Stimulated activated CD4-positive, alpha-beta T cell treated with anti-CD3 and anti-CD28 coated beads, Interleukin-12 subunit alpha, Interleukin-12 subunit beta, amount 100 ng/mL, for 4 hours (primary cell): ENCODE data around the gene CEP170B.
"Not testable (repeated sequence)": the region's sequence is repeated elsewhere in the genome, so short reads cannot be mapped to it uniquely, and the experiment has no call there.

Experiments
- DNase-seq: peaks from one replicate; pipeline ENCODE4 v3.0.0-alpha.2; 2020

The CEP170B gene

DNA sequence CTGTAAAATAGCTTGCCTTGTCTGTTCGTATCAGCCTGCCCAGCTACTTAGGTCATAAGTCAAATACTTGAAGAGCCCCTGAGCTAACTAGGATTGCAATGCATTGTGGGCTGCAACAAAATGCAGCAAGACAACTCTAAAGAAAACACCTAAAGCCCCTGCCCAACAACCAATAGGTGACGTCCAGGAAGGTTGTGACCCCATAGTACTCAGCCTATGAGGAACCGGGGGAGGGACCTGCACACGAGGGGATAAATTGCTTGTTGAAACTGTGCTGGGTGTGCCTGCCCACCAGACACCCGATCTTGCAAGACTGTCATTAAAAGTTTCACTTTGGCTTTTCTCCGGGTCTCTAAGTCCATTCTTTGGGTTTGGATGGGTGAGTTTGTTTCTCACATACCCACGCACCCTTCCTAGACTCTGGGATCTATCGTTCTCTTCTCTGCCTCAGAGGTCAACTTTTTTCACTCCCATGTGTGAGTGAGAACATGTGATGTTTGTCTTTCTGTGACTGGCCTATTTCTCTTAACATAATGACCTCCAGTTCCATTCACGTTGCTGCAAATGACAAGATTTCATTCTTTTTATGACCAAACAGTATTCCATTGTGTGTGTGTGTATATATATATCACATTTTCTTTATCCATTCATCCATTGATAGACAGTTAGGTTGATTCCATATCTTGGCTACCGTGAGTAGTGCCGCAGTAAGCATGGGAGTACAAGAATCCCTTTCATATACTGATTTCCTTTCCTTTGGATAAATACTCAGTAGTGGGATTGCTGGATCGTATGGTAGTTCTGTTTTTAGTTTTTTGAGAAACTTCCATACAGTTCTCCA lies 54.3 kb downstream of the CEP170B start:
- not testable (repeated sequence) for DNase-seq

- DNase-seq, result no peak
Measured at GRCh38 chr14:104919993-104920315, 54.9 kb downstream of the CEP170B start.

GRCh38 chr14:104923640-104924420 lies 58.8 kb downstream of the CEP170B start:
- no peak for DNase-seq

- no peak for DNase-seq
Measured at GRCh38 chr14:104924421-104925213, 59.5 kb downstream of the CEP170B start, which contains the start of gene PLD4. Gene PLD4, plus strand, starts transcription at chr14:104924879. Its CDS starts 2,262 bp downstream, at chr14:104927141.

- DNase-seq, result no peak
Measured at GRCh38 chr14:104925214-104925854, 60.3 kb downstream of the CEP170B start.

DNA sequence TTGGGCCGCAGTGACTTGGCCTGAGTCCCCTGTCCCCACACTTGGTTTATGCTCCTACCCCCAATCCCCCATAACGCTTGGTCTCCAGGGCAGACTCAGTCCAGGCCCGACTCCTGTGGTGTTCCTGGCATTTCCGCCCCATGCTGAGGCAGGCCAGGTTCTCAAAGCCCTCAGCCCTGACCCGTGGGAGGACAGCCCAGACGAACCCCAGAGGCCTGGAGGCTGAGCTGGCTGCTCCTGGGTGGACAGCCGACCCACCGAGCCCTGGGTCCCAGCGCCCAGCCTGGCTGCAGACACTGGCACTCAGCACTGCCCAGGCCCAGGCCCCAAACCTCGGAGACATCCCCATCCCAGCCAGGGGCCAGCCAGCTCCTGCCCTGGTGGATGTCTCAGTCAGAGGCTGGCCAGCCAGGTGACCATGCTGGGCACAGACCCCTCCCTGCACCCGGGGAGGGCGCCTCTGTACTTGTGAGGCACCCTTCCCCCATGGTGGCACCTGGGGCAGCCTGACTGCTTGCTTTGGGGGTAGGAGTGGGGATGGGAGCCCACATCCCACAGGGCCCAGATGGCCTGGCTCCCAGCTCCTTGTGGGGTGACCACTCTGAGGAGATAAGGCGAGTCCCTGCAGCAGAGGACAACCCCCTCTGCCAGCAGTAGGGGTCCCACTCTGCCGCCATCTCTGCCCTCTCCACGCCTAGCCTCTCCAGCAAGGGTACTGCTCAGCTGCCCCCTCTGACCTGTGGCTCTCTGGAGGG lies 61.0 kb downstream of the CEP170B start:
- no peak for DNase-seq

DNA sequence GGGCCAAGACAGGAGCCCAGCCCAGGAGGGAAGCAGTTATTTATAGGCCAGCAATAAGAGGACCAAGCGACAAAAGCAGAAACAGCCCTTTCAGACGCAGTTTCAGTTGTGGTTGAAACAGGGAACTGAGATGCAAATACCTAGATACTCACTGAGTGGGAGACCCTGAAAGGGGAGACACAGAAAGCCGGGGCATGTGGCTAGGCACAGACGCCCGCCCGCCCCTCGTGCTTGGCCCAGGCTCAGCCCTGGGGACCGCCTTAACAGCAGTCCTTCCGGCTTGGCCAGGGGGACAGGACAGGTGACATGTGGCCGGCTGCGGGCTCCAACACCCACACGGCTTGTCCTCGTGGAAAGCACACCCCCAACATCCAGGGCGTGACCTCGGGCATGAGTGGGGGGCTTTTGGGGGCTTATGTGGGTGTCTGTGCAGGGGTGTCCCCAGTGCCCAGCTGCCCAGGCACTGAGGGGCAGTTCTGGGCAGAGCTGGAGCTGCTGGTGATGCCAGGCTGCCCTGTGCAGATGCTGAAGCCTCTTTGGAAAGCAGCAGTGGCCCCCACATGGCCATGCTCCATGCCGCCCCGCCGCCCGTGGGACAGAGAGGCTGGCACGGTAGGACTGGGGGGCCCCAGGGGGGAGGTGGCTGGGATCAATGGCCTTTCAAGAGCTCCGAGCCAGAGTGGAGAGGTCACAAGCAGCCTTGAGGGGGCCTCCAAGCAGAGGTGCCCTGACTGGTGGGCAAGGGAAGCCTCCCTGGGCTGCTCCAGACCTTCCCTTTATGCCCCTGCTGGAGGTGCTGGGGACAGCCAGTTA lies 61.8 kb downstream of the CEP170B start:
- no peak for DNase-seq

DNA sequence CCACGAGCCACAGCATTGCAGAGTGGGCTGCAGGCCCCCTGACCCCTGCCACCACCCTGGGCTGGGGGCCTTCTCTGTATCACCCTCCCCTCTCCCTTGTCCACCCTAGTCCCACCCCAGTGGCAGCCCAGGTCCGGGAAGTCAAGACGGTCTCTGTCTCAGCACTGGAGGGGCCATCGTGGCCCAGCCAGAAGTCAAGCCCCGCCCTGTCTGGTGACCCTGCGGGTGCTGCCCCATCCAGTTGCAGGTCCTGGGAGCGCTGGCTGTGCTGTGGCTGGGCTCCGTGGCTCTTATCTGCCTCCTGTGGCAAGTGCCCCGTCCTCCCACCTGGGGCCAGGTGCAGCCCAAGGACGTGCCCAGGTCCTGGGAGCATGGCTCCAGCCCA lies 62.4 kb downstream of the CEP170B start:
- DNase-seq, result no peak

DNA sequence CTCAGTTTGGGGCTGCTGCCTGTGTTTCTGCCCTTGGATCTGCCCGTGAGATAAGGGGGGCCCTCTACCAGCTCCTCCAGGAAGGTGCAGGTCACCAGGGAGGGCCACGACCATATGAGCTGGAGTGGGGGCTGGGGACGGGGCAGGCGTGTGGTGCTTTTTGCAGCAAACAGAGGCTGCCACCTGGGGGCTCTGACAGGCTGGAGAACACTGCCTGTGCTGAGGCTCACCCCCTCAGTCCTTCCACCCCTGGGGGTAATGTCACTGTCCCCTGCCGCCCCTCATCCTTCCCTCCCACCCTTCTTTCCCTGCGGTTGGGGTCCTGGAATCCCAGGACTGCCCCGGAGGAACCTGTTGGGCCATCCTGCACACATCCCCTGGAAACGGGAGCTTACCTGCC lies 62.8 kb downstream of the CEP170B start:
- DNase-seq, result no peak

DNA sequence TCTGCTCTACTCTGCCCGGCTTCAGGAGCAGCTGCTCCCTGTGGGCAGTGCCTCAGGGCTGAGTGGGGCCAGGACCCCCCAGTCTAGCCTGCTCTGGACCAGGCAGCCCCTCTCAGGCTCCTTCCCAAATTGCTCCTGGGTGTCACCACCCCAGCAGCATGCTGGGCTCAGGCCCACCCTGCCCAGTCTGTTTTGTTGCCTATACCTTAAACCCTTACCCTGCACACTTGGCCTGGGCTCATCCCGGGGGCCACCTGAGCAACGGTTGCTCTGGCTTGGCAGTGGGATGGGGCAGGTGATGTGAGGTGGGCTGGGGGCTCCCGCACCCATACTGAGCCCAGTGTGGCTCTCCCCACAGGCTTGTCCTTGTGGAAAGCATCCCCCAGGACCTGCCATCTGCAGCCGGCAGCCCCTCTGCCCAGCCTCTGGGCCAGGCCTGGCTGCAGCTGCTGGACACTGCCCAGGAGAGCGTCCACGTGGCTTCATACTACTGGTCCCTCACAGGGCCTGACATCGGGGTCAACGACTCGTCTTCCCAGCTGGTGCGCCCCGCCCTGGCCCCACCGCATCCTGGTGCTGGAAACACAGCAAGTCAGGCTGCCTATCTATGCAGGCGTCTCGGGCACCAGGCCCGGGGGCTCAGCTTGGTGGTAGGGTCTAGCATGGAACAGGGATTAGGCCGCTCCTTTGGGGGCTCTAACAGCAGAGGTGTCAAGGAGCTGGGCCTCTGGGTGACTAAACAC lies 63.5 kb downstream of the CEP170B start:
- DNase-seq, result no peak

- no peak for DNase-seq
Measured at GRCh38 chr14:104929268-104930230, 64.5 kb downstream of the CEP170B start.

GRCh38 chr14:104930526-104931303 lies 65.6 kb downstream of the CEP170B start:
- no peak for DNase-seq

DNA sequence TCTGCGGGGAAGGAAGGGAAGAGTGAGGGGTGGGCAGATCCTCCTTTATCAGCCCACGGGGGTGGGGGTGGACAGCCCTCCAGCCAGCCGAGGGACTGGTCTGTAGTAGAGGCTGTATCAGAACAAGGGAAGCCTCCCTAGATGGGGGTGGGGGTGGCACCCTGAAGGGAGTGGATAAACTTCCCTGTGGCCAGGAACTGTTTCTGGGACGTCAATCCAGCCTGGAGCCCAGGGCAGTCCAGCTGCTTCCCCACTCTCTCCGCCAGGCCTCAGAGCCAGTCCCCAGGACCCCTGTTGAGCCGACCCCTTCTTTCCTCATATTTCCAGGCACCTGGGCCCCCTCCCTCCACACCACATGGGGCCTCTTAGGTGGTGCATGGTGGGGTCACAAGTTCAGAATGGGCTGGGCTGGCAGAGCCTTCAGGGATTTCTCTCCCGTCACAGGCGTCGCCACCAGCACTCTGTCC lies 66.3 kb downstream of the CEP170B start:
- DNase-seq, result no peak

DNA sequence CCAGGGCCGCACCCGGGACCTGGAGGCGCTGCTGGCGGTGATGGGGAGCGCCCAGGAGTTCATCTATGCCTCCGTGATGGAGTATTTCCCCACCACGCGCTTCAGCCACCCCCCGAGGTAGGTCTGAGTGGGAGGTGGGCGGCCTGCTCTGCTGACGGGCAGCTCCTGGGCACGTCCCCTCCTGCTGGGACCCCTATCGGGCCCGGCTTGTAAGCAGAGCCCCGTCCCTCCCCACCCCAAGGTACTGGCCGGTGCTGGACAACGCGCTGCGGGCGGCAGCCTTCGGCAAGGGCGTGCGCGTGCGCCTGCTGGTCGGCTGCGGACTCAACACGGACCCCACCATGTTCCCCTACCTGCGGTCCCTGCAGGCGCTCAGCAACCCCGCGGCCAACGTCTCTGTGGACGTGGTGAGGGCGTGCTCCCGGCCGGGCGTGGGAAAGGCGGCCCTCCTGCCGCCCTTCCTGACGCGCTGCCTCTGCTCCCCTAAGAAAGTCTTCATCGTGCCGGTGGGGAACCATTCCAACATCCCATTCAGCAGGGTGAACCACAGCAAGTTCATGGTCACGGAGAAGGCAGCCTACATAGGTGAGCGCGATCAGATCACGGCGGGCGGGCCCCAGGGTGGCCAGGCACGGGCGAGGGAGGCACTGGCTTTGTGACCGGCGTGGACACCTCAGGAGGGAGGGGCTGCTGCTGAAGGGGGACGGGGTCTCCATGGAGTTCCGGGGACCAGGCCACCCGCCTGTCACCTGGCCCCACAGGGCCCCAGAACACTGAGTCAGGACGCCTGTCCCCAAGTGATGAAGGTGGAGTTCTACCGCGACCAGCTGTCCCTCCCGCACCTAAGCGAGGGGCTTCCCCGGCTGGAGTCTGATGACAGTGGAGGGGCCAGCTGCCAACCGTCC lies 67.0 kb downstream of the CEP170B start:
- DNase-seq, result no peak

DNA sequence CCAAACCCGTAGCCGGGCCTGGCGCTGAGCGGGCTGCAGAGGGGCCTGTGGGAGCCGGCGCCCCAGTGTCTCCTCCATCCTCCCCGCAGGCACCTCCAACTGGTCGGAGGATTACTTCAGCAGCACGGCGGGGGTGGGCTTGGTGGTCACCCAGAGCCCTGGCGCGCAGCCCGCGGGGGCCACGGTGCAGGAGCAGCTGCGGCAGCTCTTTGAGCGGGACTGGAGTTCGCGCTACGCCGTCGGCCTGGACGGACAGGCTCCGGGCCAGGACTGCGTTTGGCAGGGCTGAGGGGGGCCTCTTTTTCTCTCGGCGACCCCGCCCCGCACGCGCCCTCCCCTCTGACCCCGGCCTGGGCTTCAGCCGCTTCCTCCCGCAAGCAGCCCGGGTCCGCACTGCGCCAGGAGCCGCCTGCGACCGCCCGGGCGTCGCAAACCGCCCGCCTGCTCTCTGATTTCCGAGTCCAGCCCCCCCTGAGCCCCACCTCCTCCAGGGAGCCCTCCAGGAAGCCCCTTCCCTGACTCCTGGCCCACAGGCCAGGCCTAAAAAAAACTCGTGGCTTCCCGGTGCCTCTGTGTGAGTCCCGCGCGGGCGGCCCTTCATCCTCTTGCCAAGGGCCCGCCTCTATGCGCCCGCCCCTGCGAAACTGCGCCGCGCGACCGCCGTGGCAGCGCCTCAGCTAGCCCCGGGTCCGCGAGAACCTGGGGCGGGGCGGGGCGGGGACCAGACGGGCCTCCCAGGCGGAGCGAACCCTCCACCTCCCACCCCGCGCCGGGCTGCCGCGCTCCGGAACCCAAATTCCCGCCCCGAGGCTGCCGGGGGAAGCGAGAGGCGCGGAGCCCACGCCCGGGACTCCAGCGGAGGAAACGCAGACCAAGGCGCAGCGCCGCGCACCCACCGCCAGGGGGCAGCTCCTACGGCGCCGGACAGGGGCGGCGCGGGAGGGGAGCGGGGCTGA lies 67.9 kb downstream of the CEP170B start:
- peak; percentile 91 for DNase-seq
